GM18861 (cell line): ENCODE measurements around the gene MAP3K10.

Experiments
- ATAC-seq: cut with Tn5 transposase; IDR thresholded peaks from one replicate; pipeline ENCODE4 v1.9.1; 2021; ENCODE audit not compliant: unreplicated experiment

MAP3K10 gene

GRCh38 chr19:40232949-40233810 lies 42.0 kb downstream of the MAP3K10 start:
- ATAC-seq, result no peak

DNA sequence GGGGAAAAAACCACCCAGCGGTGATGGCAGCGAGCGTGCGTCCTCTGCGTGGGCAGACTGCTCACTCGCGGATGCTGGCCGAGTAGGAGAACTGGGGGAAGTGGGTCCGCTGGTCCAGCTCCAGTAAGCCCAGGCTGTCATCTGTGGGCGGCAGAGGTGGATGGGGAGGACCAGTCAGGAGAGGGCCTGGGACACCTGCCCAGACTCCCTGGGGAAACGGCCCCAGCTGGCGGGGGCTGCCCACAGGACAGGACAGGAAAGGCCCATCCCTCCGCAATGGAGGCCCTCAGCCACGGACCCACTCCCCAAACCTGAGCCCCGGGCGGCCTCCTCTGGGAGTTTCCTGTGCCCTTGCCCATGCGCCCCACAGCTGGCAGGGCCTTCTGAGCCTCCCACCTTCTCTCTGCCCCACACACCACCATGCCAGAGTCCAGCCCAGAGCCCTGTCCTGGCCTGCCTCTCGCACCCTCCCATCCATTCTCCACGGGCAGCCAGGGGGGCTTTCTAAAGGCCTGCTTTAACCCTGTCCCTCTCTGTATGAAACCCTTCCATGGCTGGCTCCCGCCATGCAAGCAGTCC lies 42.7 kb downstream of the MAP3K10 start:
- no peak for ATAC-seq

DNA sequence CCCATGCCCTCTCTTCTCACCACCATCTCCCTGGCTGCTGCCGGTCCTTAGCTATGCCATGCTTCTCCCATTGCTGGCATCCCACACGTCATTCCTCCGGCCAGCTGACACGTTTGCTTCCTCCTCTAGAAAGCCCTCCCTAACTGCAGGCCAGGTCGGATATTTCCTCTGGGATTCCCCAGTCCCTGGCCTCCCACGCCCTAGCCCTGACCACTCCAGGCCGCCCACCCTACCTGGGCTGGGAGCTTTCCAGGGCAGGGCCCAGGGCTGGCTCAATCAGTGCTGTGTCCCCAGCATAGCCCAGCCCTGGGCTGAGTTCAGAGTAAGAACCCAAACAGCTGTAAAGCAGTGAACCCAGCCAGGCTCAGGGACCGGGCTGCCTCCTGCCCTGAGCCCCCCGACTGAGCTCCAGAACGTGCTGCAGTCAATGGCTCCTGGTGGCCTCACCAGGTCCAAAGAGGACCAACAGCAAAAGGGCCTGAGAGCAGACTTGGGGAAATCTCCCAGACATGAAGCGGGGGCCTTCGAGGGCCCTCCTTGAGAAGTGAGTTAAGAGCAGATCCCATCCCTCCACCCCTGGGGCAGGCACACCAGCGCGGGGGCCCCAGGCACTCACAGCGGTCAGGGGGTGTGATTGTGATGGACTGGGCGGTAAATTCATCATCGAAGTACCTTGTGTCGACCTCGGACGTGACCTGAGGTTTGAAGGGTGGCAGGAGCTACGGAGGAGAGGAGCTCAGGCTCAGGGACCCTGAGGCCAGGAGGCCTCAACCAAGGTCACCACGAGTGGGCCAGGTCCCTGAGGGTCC lies 43.4 kb downstream of the MAP3K10 start:
- ATAC-seq, result no peak

DNA sequence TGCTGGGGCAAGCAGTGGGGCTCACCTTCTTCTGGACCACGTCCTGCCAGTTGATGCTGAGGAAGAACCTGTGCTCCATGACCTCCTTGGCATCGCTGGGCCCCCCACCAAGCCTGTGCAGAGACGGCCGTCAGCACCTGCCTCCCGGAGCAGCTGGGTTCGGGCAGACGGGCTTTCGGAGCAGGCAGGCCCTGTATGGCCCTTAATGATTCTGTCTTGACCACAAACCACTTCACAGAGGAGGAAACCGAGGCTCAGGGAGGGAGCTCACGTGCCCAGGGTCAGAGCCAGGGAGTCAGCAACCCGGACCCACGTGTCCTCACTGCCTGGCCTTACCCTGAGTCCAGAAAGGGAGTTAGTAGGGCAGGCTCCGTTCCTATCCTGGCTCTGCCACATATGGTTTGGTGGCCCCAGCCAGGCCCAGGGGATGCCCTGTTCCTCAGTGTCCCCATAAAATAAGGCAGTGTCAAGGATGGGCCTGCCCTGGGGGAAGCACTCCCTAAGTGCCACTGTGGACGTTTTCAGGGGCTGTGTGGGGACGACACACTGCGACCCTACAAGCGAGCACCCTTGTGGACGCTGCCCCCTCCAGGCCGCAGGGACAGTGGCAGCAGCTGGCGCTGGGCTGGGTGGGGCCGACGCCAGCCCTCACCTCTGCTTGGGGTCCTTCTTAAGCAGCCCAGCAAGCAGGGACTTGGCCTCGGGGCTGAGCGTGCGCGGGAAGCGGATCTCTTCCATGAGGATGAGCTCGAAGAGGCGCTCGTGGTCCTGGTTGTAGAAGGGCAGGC lies 44.2 kb downstream of the MAP3K10 start:
- ATAC-seq, result no peak

DNA sequence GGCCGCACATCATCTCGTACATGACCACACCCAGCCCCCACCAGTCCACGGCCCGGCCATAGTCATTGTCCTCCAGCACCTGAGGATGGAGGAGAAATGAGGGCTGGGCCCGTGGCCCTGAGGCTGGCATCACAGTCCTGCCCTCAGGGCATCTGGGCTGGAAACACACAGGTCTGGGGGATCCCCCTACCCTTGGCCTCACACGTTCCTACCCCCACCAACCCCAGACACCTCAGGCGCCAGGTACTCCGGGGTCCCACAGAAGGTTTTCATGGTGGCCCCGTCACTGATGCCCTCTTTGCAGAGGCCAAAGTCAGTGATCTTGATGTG lies 44.8 kb downstream of the MAP3K10 start:
- ATAC-seq, result no peak

GRCh38 chr19:40236366-40236765 lies 45.1 kb downstream of the MAP3K10 start:
- no peak for ATAC-seq

- no peak for ATAC-seq
These were observed 46.6 kb downstream of the MAP3K10 start for GRCh38 chr19:40237791-40238190.

GRCh38 chr19:40238775-40239174 lies 47.5 kb downstream of the MAP3K10 start:
- no peak for ATAC-seq

- no peak for ATAC-seq
These were observed 48.4 kb downstream of the MAP3K10 start for GRCh38 chr19:40239415-40240226.

GRCh38 chr19:40240332-40240731 lies 49.1 kb downstream of the MAP3K10 start:
- no peak for ATAC-seq

DNA sequence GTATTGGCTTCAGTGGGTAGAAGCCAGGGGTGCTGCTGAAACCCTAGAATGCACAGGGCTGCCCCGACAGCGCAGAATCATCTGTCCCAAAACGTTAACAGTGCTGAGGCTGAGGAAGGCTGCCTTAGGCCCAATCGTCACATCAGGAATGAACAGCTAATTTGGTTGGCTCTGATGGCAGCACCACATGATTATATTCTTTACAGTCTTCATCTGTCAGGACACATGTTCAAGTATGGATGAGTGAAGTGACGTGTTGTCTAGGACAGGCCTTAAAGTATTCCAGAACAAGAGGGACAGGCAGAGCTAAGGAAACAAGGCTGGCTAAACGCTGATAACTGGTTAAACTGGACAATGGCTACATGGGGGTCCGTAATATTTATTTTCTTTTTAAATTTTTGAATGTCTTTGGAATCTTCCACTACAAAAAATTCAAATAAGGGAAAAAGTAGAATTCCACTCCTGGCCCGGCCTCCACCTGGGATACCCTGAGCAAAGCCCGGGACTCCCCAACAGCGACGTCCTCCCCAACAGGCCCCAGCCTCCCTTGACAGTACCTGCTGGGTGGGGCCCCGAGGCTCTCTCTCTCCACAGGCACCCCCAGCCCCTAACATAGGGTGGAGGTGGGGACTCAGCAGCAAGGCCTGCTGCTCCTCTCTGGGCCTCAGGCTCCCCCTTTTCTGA lies 50.0 kb downstream of the MAP3K10 start:
- no peak for ATAC-seq

GRCh38 chr19:40241809-40242384 lies 50.7 kb downstream of the MAP3K10 start:
- ATAC-seq, result no peak

GRCh38 chr19:40242480-40242879 lies 51.3 kb downstream of the MAP3K10 start:
- no peak for ATAC-seq

DNA sequence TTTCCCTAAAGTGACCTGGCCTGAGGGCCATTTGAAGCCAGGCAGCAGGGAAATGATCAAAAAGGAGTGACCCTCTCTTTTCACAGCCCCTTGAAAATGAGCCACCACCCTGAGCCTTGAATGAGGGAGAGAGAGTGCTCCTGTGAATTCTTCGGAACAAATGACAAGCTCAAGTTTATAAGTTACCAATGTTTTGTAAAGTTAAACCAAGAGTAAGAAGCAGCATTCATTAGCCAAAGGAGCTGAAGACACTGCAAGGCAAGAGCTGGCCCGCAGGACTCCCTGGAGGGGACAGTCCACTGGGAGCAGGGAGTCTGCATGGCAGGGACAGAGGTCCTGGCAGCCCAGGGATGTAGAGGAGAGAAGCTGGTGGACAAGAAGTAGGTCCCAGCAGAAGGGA lies 52.0 kb downstream of the MAP3K10 start:
- ATAC-seq, result no peak

GRCh38 chr19:40244579-40245317 lies 53.5 kb downstream of the MAP3K10 start:
- no peak for ATAC-seq

- ATAC-seq, result no peak
These were observed 54.4 kb downstream of the MAP3K10 start for GRCh38 chr19:40245506-40246128.

DNA sequence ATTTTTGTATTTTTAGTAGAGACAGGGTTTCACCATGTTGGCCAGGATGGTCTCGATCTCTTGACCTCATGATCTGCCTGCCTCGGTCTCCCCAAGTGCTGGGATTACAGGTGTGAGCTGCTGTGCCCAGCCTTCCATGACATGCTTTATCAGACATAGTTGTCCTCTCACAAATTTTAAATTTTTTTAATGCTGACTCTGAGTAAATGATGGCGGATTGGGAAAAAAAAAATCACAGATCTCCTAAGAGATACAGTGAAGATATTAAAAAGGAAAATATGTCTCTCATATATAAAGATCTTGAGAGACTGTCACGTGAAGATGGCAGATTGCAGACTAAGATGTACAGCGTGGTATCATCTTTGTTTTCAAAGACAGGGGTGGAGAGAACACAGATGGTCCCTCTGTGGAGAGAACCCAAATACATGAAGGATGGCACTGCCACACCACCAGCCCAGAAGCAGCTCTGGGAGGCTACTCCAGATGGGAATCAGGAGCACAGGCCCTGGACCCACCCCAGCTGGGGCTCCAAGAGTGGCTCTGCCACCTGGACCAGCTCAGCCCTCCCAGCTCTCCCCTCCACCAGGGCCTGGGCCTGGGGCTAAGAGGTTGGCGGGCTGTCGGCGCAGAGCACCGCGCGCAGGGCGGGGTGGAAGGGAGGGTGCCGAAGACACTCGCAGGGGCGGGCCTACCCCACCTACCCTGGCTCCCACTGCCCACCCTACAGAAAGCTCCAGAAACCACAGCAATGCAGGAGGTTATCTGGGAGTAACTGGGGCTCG lies 55.3 kb downstream of the MAP3K10 start:
- no peak for ATAC-seq
